ENCODE measurements around the gene CAVIN4. TPM values are rescaled to one million over a fixed set of nuclear protein-coding genes. Genes with fewer than 3 reads are reported as not detected.

Gene CAVIN4
- total RNA-seq, 2 donors from 2014 or later, result 0.21 to 0.27 TPM

DNA sequence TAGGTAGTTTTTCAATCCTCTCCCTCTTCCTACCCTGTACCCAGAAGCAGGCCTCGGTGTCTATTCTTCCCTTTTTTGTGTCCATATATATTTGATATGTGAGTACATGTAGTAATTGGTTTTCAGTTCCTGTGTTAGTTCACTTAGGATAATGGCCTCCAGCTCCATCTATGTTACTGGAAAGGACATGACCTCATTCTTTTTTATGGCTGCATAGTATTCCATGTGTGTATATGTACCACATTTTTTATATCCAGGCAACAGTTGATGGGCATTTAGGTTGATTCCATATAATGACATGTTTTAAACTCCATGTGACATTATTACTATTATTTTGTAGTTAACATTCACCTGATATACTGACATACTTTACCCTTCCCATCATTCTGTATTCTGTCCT is 49.1 kb downstream of the CAVIN4 start:
- ATAC-seq (ENCODE audit: insufficient number of reproducible peaks, low FRiP score, low read depth), result no peak
- Histone ChIP-seq H3K27me3 (replicated peaks; ENCODE audit: insufficient read depth) (no peaks in the 10 kb centered on the region), H3K4me1 (ENCODE audit: control insufficient read depth in 1 of 2, low read depth in 2 of 2) (no peaks in the 10 kb centered on the region)

DNA sequence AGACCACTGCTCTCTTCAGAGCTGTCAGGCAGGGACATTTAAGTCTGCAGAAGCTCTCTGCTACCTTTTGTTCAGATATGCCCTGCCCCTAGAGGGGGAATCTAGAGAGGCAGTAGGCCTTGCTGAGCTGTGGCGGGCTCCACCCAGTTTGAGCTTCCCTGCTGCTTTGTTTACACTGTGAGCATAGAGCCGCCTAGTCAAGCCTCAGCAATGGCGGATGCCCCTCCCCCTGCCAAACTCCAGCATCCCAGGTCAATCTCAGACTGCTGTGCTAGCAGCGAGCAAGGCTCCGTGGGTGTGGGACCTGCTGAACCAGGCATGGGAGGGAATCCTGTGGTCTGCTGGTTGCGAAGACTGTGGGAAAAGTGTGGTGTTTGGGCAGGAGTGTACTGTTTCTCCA is 59.9 kb downstream of the CAVIN4 start:
- no peaks in the 10 kb centered on the region for H3K9me3 ChIP-seq
- TF ChIP-seq, protein P1, sequence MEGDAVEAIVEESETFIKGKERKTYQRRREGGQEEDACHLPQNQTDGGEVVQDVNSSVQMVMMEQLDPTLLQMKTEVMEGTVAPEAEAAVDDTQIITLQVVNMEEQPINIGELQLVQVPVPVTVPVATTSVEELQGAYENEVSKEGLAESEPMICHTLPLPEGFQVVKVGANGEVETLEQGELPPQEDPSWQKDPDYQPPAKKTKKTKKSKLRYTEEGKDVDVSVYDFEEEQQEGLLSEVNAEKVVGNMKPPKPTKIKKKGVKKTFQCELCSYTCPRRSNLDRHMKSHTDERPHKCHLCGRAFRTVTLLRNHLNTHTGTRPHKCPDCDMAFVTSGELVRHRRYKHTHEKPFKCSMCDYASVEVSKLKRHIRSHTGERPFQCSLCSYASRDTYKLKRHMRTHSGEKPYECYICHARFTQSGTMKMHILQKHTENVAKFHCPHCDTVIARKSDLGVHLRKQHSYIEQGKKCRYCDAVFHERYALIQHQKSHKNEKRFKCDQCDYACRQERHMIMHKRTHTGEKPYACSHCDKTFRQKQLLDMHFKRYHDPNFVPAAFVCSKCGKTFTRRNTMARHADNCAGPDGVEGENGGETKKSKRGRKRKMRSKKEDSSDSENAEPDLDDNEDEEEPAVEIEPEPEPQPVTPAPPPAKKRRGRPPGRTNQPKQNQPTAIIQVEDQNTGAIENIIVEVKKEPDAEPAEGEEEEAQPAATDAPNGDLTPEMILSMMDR (IDR thresholded peaks at IDR 0.05), result no peak
- no peaks in the 10 kb centered on the region for H3K36me3 ChIP-seq
- ATAC-seq (ENCODE audit: insufficient number of reproducible peaks, low FRiP score, low read depth), result no peak
- H3K27me3 ChIP-seq (replicated peaks; ENCODE audit: insufficient read depth), result no peaks in the 10 kb centered on the region
- H3K4me3 ChIP-seq, result no peak overlapping the region
- no peak for DNase-seq (ENCODE audit: low spot score)
- H3K27ac ChIP-seq, result no peak overlapping the region
- no peaks in the 10 kb centered on the region for H3K4me1 ChIP-seq (ENCODE audit: control insufficient read depth in 1 of 2, low read depth in 2 of 2)

More for the DNA sequence above, 49.1 kb downstream of the CAVIN4 start:
- TF ChIP-seq, protein P1 (IDR thresholded peaks at IDR 0.05), result no peak
- Histone ChIP-seq H3K9me3 (no peaks in the 10 kb centered on the region), H3K36me3 (no peaks in the 10 kb centered on the region), H3K4me3 (no peak overlapping the region), H3K27ac (no peak overlapping the region)
- no peak for DNase-seq (ENCODE audit: low spot score)

Other genes with a start within 250 kb of the CAVIN4 start
- gene TEX10, start 225.1 kb upstream of the CAVIN4 start, total RNA-seq, result 10 to 100 TPM in 1 of 2 donors, 1 to 10 TPM in 1; 9.6 to 18.0 TPM
- 10 to 100 TPM; 15.9 to 18.3 TPM for gene MSANTD3, start 150.9 kb upstream of the CAVIN4 start, total RNA-seq
- gene TMEFF1, start 104.9 kb upstream of the CAVIN4 start, total RNA-seq, result not detected